HUES6 (cell line): ENCODE measurements around the gene PSMA6.
"Not testable (repeated sequence)": the region's sequence is repeated elsewhere in the genome, so short reads cannot be mapped to it uniquely, and the experiment has no call there.

Source experiments
- H3K27ac ChIP-seq: 2 replicates; pipeline ENCODE4 v1.7.0; 2013; ENCODE audit warnings: low read depth, mild to moderate bottlenecking, low read length, inconsistent platforms
- H3K27me3 ChIP-seq: 2 replicates; pipeline ENCODE4 v1.6.1; 2013; ENCODE audit warnings: low read length; ENCODE audit not compliant: control insufficient read depth, insufficient read depth
- H3K36me3 ChIP-seq: 2 replicates; pipeline ENCODE4 v1.6.1; 2013; ENCODE audit warnings: low read length; ENCODE audit not compliant: control insufficient read depth, insufficient read depth
- H3K4me1 ChIP-seq: 2 replicates; pipeline ENCODE4 v1.6.1; 2013; ENCODE audit warnings: low read length; ENCODE audit not compliant: control insufficient read depth, insufficient read depth
- H3K4me3 ChIP-seq: 2 replicates; pipeline ENCODE4 v1.5.1; 2013; ENCODE audit warnings: low read depth, low read length
- H3K9ac ChIP-seq: one replicate; pipeline ENCODE4 v1.6.1; 2013; ENCODE audit warnings: mild to moderate bottlenecking, low read length
- H3K9me3 ChIP-seq: 2 replicates; pipeline ENCODE4 v1.6.1; 2013; ENCODE audit warnings: low read depth, low read length; ENCODE audit not compliant: control insufficient read depth, insufficient read depth

The PSMA6 gene

DNA sequence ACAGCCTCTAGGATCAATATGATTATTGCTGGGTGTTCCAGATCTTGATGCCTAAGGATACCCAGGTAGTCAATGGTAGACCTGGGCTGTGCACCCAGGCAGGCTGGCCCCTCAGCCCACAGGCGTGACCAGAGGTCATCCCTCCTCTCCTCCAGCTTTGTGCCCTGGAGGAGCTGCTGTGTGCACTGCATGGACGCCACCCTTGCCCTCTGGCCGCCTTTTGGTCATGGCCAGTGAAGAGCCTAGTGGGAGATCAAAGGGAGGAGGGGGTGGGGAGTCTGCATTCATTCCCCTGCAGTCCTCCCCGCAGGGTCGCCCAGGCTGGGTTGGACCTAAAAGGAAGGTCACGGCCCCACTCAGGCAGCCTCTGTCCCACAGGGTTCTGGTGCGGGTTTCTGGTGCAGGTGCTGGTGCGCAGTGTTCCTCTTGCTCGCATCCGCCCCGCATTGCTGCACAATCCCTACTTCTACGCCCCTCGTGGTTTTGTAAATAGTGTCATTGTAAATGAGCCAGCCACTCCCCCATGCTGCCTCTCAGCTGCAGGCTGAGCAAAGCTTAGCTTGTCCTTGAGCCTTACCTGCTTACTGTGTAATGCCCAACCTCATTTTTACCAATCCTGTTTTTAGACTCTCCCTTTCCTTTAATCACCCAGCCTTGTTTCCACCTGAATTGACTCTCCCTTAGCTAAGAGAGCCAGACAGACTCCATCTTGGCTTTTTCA lies 55.3 kb downstream of the PSMA6 start:
- Histone ChIP-seq H3K27me3 (no peaks in the 10 kb centered on the region), H3K9ac (no peak overlapping the region), H3K4me3 (no peak overlapping the region), H3K36me3 (no peaks in the 10 kb centered on the region), H3K4me1 (peaks cover 31% of the 10 kb centered on the region), H3K27ac (peak overlapping the region; percentile 3; the same call in 1 of the 2 replicates), H3K9me3 (no peaks in the 10 kb centered on the region)

- H3K36me3 ChIP-seq, H3K9me3 ChIP-seq, H3K27ac ChIP-seq, H3K4me3 ChIP-seq, H3K27me3 ChIP-seq, H3K9ac ChIP-seq: not testable (repeated sequence)
- H3K4me1 ChIP-seq = peaks cover 34% of the 10 kb centered on the region
These were observed 55.8 kb downstream of the PSMA6 start for GRCh38 chr14:35348044-35348380.

GRCh38 chr14:35349496-35350365 lies 57.5 kb downstream of the PSMA6 start:
- H3K9me3 ChIP-seq = no peaks in the 10 kb centered on the region
- no peak overlapping the region for H3K9ac ChIP-seq
- H3K4me3 ChIP-seq = no peak overlapping the region
- peaks cover 35% of the 10 kb centered on the region for H3K4me1 ChIP-seq
- no peaks in the 10 kb centered on the region for H3K27me3 ChIP-seq
- no peaks in the 10 kb centered on the region for H3K36me3 ChIP-seq
- H3K27ac ChIP-seq = no peak overlapping the region

GRCh38 chr14:35351497-35351896 lies 59.3 kb downstream of the PSMA6 start:
- peaks cover 41% of the 10 kb centered on the region for H3K4me1 ChIP-seq
- H3K27me3 ChIP-seq = no peaks in the 10 kb centered on the region
- H3K27ac ChIP-seq = no peak overlapping the region
- H3K4me3 ChIP-seq = no peak overlapping the region
- H3K36me3 ChIP-seq = no peaks in the 10 kb centered on the region
- no peak overlapping the region for H3K9ac ChIP-seq
- H3K9me3 ChIP-seq = no peaks in the 10 kb centered on the region

DNA sequence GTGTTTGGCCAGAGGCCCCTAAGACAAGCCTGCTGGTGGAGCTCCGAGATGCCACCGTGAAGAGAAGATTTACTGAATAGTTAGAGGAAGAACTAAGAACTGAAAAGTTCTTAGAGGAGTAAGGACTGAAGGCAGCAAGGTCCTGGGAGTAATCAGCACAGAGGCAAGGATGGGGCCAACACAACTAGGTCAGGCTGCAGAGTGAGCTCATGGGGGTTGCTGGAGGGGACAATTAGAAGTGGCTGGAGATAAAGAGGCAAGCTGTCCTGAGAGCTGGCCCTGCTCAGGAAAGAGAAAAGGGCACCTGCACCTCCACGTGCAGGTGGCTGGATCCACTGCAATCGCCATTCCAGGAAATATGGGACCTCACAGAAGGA lies 59.7 kb downstream of the PSMA6 start:
- Histone ChIP-seq H3K4me1 (peaks cover 39% of the 10 kb centered on the region), H3K27ac (no peak overlapping the region), H3K4me3 (no peak overlapping the region), H3K9me3 (no peaks in the 10 kb centered on the region), H3K36me3 (no peaks in the 10 kb centered on the region), H3K9ac (no peak overlapping the region), H3K27me3 (no peaks in the 10 kb centered on the region)

- Histone ChIP-seq H3K9ac (no peak overlapping the region), H3K27me3 (no peaks in the 10 kb centered on the region), H3K9me3 (no peaks in the 10 kb centered on the region), H3K4me1 (peaks cover 32% of the 10 kb centered on the region), H3K27ac (no peak overlapping the region), H3K36me3 (no peaks in the 10 kb centered on the region), H3K4me3 (no peak overlapping the region)
These were observed 60.4 kb downstream of the PSMA6 start for GRCh38 chr14:35352274-35353233.

DNA sequence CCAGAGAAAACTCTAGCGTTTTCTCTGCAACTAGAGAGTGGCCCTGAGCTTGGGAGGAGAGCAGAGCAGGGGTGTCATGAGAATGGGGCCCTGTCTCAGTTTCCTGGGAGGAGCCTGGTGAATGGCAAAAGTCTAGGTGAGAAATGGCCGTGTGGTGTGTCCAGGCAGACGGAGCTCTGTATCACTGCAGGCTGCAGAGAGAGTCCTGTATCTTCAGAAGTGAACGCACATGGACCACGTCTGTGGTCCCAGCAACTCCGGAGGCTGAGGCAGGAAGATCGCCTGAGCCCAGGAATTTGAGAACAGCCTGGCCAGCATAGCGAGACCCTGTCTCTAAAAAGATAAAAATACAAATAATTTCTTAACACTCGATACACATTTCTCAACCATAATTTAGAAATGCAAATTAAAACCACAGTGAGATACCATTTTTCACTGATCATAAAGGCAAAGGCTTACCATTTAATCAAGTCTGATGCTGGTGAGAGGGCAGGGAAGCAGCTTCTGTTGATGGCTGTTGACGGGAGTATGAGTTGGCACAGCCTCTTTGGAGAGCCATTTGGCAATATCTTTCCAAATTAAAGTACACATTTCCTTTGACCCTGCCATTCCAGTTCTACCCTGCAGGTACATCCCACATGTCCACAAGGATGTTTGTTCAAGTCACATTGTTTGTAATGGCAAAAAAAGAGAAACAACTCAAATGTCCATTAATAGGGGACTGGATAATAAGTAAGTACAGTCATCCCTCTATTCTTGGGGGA lies 61.4 kb downstream of the PSMA6 start:
- Histone ChIP-seq H3K9me3 (no peaks in the 10 kb centered on the region), H3K4me3 (no peak overlapping the region), H3K27me3 (no peaks in the 10 kb centered on the region), H3K27ac (no peak overlapping the region), H3K36me3 (no peaks in the 10 kb centered on the region), H3K9ac (no peak overlapping the region), H3K4me1 (peaks cover 28% of the 10 kb centered on the region)

- H3K4me1 ChIP-seq = peaks cover 21% of the 10 kb centered on the region
These were observed 63.1 kb downstream of the PSMA6 start for GRCh38 chr14:35355235-35355634.

DNA sequence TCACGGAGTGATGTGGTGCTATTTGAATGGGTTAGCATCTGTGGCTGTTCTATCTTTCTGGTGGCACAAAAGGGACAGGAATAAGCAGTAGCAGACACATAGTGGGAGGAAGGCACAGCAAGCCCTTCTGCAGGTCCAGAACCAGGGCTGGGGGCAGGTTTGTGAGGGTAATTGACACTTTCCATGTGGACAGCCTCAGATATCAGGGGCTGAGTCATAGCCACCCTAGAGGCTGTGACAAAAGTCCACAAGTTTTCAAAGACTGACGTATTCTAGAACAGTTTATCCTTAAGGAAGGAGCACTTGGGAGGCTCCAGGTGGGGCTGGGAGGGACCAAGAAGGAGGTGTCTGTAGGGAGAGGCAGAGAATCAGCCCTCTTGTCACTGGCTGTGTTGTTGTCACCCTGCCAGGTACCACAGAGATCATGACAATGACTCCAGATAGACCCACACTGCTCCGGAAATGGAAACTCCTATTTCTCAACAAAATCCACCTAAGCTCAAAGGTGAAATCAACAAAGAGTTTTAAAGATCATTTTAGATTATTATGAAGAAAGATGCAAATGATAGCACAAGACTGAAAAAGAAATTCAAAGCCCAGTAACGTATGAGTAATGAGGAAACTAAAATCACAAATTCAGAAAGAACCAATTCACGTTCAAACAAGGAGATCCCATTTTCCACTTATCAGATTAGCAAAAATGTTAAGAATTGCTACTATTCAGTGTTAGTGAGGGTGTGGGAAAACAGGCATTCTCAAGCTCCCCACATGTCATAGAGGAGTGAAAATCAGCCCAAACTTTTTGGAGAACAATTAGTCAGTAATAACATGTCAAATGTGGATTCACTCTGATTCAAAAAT lies 64.0 kb downstream of the PSMA6 start:
- H3K9ac ChIP-seq = peak overlapping the region; percentile 45
- no peaks in the 10 kb centered on the region for H3K36me3 ChIP-seq
- peaks cover 20% of the 10 kb centered on the region for H3K4me1 ChIP-seq
- no peaks in the 10 kb centered on the region for H3K27me3 ChIP-seq
- H3K27ac ChIP-seq = peak overlapping the region; percentile 57; the same call in 1 of the 2 replicates
- H3K9me3 ChIP-seq = no peaks in the 10 kb centered on the region
- H3K4me3 ChIP-seq = no peak overlapping the region

More at GRCh38 chr14:35355235-35355634, 63.1 kb downstream of the PSMA6 start:
- not testable (repeated sequence) for H3K27ac ChIP-seq, H3K9ac ChIP-seq, H3K27me3 ChIP-seq, H3K4me3 ChIP-seq, H3K36me3 ChIP-seq, H3K9me3 ChIP-seq

GRCh38 chr14:35359655-35360054 lies 67.5 kb downstream of the PSMA6 start:
- not testable (repeated sequence) for H3K27ac ChIP-seq, H3K27me3 ChIP-seq, H3K4me1 ChIP-seq, H3K4me3 ChIP-seq, H3K36me3 ChIP-seq, H3K9ac ChIP-seq, H3K9me3 ChIP-seq
